ENCODE results near the gene COG2. TPM values are rescaled to one million over a fixed set of nuclear protein-coding genes. Genes with fewer than 3 reads are reported as not detected.
"Not testable (repeated sequence)": the region's sequence is repeated elsewhere in the genome, so short reads cannot be mapped to it uniquely, and the experiment has no call there.

The COG2 gene
- total RNA-seq, 2 experiments from 2014 or later = 41.0 to 42.4 TPM

GRCh38 chr1:230696722-230697437 lies 54.6 kb downstream of the COG2 start:
- ChIA-PET POLR2A (no interaction called here), CTCF (no interaction called here)

DNA sequence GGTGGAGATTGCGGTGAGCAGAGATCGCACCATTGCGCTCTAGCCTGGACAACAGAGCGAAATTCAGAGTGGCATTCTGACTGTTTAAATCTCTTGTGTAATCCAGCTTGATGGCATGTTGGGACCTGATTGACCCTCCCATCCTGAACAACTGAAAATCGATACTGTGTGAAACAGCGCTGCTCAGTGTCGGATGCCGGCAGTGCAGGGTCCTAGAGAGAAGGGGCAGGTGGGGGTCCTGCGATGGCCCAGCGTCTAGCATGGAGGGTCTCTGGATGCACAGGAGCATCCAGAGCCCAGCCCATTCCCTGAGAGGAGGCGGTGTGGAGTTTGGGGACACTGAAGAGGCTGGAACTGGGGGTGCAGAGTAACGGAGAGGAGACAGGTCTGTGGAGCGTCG lies 55.8 kb downstream of the COG2 start:
- POLR2A ChIA-PET = no interaction called here

GRCh38 chr1:230698964-230699363 lies 56.7 kb downstream of the COG2 start:
- CTCF ChIA-PET = interaction anchor here (1.0 kb wide), 1 partner anchor 13 kb away, joined by 3 read pairs; no protein-coding TSS in a partner anchor
- POLR2A ChIA-PET = not testable (repeated sequence)

More for the DNA sequence above, 55.8 kb downstream of the COG2 start:
- CTCF ChIA-PET = interaction anchor here (1.0 kb wide), 1 partner anchor 12 kb away, joined by 3 read pairs; no protein-coding TSS in a partner anchor

DNA sequence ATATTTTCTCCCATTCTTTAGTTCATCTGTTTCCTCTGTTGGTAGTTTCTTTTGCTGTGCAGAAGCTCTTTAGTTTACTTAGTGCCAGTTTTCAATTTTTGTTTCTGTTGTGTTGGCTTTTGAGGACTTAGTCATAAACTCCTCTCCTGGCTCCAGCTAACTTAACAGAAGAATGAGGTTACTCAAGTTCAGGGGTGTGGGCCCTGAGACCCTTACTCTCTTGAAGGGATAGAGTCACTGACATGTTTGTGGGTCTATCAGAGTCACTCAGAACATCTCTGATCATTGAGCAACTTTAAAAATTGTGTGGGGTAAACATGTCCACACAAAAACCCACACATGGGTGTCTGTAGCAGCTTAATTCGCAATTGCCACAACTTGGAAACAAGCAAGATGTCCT lies 57.4 kb downstream of the COG2 start:
- POLR2A ChIA-PET = no interaction called here
- CTCF ChIA-PET = no interaction called here

DNA sequence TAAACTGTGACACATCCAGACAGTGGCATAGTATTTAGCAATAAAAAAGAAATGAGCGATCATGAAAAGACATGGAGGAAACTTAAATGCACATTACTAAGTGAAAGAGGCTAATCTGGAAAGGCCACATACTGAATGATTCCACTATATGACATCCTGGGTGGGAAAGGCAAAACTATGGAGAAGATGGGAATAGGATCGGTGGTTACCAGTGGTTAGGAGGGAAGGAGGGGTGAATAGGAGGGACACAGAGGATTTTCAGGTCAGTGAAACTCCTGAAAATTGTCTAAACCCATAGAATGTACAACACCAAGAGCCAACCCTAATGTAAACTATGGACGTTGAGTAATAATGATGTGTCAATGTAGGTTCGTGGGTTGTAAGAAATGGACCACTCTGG lies 57.9 kb downstream of the COG2 start:
- CTCF ChIA-PET = no interaction called here

GRCh38 chr1:230701434-230701833 lies 59.2 kb downstream of the COG2 start:
- ChIA-PET CTCF (no interaction called here), POLR2A (no interaction called here)

More for the DNA sequence above, 57.9 kb downstream of the COG2 start:
- POLR2A ChIA-PET = no interaction called here

DNA sequence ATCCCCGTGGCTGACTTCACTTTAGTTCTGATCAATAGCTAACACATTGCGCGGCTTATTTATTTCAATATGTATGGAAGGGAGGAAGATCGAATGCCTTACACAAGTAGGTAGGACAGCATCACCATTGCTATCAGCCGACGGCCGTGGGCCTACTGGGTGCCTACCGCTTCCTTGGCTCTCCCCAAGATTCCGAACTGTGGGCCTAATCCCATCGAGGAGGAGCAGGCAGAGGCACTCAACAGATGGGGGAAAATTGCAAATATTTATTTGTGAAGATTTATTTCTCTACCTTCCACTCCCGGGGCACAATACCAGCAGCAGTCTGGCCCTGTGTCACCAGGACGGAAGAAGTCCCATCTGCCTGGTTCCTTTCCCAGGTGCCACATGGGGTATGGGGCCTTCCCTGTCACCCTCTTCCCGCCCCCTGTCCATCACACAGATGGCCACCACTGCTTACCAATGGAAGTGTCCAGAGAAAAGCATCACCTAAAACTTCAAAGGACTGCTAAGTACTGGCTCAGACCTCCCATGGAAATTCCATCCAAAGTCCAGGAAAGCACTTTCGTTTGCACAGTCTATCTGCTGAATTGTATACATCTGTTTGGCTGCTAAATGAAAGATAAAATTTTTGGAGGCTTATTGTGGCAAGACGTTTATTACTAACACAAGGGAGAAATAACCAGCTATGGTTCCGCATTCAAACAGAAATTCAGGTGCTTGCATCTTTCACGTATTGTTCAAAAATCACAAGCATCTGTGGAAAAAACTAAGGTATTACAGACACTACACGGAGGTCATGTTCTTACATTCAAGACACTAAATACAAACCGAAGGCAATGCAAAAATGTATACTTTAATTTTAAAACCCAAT lies 59.9 kb downstream of the COG2 start:
- CTCF ChIA-PET = no interaction called here
- POLR2A ChIA-PET = no interaction called here

DNA sequence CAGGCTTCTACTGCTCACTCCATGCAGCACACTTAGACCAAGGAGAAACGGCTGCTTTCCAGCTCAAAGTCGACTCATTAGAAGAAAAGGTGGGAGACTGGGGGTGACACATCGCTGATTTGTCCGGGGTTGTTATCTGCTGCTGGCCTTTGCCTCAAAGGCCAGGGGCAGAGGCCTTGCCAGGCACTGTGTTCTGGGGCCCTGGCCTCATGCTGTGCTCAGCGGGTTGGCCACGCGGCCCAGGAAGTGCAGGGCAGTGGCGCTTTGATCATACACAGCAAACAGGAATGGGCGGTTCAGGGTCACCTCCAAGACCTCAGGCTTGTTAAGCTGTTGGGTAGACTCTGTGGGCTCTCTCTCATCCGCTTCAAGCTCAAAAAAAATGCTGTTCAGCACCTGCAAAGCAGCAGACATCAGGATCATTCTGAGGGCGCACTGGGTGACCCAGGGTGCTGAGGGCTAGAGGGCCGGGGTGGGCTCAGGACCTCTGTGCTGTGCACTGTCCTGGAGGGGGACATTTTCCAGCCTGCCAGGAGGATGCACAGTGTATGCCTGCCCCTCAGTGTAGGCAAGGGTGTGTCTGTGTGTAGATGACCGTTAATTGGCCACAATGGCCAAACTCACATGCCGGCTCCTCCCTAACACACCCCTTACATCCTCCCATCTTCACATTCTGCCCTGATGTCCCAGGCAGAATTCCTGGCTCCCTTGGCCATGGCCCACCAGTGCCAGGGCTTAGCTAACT lies 60.8 kb downstream of the COG2 start:
- ChIA-PET POLR2A (no interaction called here), CTCF (no interaction called here)

- ChIA-PET POLR2A (no interaction called here), CTCF (no interaction called here)
These were observed 61.6 kb downstream of the COG2 start for GRCh38 chr1:230703679-230704385.

DNA sequence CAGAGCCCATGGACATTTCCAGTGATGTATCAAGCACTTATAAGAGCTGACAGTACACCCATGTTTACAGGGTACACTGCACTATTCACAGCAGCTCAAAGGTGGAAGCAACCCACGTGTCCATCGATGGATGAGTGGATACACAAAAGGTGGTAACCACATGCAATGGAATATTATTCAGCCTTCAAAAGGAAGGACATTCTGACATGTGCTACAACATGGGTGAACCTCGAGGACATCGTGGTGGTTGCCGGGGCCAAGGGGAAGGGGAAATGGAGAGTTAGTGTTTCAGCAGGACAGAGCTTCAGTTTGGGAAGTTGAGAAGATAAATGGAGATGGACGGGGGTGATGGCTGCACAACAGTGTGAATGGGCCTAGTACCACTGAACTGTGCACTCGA lies 62.5 kb downstream of the COG2 start:
- ChIA-PET POLR2A (no interaction called here), CTCF (no interaction called here)

DNA sequence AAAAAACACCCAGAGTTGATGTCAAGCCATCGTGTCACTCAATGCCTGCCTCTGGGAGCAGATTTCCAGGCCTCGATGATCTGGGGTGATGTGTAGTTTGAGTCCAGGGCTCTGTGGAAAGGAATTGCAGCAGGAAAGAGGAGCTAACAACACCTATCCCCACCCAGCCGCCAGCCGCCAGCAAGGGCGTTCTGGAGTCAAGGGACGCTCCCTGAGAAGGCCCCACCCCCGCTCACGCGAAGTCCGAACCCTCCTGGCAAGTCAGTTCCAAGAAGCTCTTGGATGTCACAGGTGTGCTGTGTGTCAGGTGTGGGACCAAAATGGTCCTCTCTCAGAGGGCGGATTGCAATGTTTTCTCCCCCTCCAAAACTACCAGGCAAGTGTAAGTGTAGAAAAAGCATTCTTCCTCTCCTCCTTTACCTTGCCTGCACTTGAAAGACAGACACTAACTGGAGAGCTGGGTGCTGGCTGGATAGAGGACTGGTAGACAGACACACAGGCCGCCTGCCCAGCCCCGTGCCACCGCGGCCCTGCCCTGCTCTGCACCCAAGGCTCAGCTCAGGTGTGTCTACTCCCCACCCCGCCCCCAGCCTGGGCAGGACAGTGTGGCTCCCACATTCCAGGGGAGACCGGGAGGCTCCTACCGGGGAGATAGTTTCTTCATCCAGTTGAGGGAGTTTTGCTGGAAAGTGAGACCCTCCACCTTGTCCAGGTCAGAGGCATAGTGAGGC lies 63.2 kb downstream of the COG2 start:
- CTCF ChIA-PET = no interaction called here
- POLR2A ChIA-PET = no interaction called here

DNA sequence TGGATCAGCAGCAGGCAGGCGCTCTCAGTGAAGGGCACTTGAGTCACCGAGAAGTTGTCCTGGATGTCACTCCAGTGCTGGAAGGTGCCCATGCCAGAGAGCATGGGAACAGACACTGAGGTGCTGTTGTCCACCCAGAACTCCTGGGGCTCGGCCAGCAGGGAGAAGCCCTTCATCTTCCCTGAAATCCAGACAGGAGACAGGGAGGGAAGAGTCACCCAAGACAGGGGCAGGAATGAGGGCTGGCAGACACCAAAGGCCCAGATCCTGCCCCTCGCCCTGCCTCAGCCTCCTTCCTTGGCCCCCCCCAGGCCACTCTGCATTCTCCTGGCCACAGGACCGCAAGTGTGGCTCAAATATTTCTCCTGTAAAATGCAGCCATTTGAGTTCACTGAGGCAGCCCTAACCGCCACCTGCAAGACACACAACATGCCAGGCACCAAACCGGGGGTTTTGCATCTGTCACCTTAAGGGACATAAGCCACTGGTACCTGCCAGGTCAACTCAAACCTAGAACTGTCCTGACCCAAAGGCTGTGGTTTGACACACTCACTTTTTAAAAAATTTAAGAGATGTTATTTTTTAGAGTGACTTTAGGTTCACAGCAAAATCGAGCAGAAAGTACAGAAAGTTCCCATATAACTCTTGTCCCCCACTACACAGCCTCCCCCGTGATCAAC lies 63.9 kb downstream of the COG2 start:
- POLR2A ChIA-PET = no interaction called here
- CTCF ChIA-PET = no interaction called here

GRCh38 chr1:230706887-230707731 lies 64.8 kb downstream of the COG2 start:
- CTCF ChIA-PET = no interaction called here
- POLR2A ChIA-PET = no interaction called here

GRCh38 chr1:230707732-230708630 lies 65.7 kb downstream of the COG2 start:
- CTCF ChIA-PET = no interaction called here
- POLR2A ChIA-PET = no interaction called here

- ChIA-PET POLR2A (no interaction called here), CTCF (no interaction called here)
These were observed 66.6 kb downstream of the COG2 start for GRCh38 chr1:230708631-230709580.
